Measurements from ENCODE around the gene GLDC.

The GLDC gene

GRCh38 chr9:6616951-6617602 lies 28.5 kb downstream of the GLDC start:
- DNase-seq, result no peak

GRCh38 chr9:6614489-6614888 lies 31.0 kb downstream of the GLDC start:
- no peak for DNase-seq

- no peak for DNase-seq
Observed at GRCh38 chr9:6611865-6612264, 33.7 kb downstream of the GLDC start.

DNA sequence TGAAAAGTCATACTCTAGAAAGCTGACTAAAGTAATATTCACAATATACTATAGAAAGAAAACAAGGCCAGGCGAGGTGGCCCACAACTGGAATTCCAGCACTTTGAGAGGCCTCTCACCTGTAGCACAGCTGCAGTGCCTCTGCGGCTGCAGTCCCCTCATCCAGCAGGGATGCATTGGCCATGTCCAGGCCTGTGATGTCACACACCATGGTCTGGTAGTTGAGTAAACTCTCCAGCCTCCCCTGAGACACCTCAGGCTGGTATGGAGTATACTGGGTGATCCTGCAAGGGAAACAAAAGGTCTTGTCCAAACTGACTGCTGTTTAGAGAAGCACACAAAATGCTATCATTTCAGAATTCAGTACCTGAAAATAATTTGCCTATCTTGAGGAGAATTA lies 35.5 kb downstream of the GLDC start:
- no peak for DNase-seq

DNA sequence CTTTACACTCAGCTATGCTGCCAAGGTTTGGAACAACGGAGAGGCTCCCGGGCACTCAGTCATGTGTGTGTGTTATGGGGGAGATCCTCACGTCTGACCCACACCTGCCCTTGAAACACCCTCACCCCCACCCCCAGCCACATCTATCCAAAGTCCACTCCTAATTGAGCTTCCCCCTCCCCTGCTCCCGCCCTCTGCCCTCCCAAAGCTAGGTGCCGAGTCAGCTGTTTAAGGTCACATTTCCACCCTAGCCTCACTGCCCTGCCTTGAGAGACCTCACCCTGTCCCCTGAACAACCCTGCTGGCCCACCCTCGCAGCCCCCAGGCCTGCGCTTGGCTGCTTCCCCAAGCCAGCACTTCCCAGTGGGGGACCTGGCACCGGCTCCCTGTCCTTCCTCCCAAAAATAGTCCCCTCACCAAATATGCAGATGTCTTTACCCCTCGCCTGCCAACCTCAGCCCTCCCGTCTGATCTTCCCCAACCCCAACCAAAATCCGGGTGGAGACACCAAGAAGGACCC lies 36.0 kb downstream of the GLDC start:
- no peak for DNase-seq

GRCh38 chr9:6605202-6605601 lies 40.3 kb downstream of the GLDC start:
- no peak for DNase-seq

- no peak for DNase-seq
Observed at GRCh38 chr9:6600426-6600825, 45.1 kb downstream of the GLDC start.

DNA sequence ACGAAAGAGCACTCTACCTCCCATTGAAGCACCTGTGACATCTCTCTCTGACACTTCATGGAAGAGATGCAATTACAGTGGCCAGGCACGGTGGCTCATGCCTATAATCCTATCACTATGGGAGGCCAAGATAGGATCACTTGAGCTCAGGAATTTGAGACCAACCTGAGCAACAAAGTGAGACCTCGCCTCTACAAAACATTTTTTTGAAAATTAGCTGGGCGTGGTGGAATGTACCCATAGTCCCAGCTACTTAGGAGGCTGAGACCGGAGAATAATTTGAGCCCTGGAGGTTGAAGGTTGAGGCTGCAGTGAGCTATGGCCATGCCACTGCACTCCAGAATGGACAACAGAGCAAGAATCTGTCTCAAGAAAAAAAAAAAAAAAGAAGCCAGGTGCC lies 45.5 kb downstream of the GLDC start:
- no peak for DNase-seq

- no peak for DNase-seq
Observed at GRCh38 chr9:6598249-6598725, 47.2 kb downstream of the GLDC start.

DNA sequence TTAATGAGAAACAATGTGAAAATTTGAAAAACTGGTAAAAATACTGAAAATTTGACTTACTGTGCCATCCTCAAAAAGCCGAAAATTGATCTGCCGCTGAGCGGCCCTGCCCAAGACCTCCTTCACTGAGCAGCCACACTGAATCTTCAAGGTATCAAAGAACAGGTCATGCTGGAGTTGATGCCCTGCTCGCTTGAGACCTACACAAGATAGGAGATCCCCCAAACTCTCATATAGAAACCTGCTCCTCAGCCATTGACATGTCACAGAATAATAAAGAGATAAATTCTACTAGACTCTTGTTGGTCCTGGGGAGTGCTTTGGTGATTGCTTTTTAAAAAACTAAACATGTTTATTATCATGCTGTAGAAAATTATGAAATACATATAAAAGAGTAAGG lies 52.7 kb downstream of the GLDC start:
- no peak for DNase-seq

DNA sequence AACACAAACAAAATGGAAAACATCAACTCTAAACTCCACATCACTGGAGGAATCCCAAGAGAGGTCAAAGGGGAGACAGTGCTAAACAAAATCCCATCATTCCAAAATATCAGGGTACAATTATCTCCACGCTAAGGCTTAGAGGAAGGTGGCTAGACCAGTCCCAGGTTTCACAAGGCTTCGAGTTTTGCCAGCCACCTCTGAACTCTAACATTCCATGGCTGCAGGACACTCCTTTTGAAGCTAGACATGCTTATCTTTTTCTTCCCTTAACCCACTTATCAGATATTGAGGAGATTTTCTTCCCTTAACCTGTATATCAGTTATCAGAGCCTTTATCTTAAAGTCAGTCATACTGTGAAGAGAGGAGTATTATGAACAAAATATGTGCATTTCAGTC lies 53.3 kb downstream of the GLDC start:
- no peak for DNase-seq

DNA sequence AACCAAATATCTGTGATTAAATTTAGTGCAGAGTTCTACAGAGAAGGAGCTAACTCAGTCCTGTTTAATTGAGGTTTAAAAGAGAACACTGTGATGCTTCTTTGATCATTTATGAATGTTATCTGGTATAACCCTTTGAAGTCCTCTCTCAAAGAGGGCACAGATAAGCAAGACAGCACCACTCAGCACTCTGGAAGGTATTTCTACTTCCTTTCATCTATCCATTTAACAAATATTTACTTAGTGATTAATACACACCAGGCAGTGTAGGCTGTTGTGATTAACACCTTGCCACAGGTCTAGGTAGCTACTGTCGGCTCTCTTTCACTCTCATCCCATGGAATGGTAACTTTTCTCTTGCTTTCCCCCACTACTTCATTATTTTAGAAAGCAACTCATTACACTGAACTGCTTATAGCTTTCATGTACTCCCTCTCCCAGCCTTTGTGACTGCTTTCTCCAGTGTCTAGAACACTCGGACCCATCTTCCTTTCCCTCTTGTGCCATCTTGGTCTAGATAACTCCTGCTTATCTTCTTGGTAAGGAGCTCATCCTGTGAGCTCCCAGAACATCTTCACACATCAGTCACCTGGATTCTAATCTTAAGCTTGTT lies 54.7 kb downstream of the GLDC start:
- DNase-seq, result no peak

DNA sequence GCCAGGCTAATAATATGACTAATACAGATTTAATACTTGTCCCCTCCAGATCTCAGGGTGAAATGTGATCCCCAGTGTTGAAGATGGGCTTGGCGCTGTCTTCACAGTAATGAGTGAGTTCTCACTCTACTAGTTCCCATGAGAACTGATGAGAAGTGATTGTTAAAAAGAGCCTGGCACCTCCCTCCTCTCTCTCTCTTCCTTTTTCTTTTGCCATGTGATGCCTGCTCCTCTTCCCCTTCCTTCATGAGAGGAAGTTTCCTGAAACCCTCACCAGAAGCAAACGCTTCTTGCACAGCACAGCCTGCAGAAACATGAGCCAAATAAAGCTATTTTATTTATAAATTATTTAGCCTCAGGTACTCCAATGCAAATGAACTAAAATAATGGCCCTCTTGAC lies 55.2 kb downstream of the GLDC start:
- no peak for DNase-seq

DNA sequence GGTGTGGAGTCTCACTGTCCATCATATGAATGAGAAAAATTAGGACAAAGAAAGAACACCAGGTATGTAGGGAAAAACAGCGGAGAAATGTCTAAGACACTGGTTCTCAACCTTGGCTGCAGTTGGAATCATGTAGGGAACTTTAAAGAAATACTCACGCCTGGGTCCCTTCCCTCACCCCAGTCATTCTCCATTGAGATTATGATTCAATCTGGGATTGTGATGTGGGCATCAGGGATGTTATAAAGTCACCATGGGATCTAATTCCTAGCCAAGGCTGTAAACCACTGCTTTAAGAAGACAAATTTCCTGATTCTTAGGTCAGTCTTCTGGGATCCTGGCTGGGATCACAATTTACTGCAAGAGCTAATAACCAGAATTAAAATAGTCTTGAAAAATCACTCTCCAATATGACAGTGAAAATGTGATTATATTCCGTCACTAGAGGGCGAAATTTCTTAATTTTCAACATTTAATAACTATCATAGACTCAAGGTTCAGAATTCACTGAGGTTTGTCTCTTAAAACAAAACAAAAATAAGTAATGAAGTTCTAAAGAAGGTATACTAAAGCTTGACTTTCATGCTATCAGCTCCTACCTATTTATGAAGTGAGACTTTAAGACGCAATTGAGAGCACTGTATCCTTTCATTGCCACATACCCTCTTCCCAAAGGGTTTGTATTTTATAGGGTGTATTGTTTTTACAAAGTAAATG lies 60.5 kb downstream of the GLDC start:
- no peak for DNase-seq

DNA sequence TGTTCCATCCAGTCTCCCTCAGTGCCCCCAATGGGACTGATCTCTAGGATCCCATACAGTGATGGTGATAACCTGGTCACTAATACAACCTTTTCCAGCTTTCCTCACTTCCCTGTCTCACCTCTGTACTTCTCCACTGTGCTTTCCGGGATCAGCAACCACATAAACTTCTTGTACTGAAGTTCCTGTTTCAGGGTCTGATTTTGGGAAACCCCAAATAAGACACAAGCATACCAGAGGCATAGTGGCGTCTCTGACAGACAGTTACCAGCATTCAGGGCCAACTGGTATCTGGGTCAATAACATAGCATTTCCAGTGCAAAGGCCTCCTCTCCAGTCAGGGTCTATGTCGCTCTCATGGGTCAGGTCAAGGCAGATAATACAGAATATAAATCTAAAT lies 64.3 kb downstream of the GLDC start:
- DNase-seq, result no peak

- no peak for DNase-seq
Observed at GRCh38 chr9:6579613-6580012, 65.9 kb downstream of the GLDC start.

DNA sequence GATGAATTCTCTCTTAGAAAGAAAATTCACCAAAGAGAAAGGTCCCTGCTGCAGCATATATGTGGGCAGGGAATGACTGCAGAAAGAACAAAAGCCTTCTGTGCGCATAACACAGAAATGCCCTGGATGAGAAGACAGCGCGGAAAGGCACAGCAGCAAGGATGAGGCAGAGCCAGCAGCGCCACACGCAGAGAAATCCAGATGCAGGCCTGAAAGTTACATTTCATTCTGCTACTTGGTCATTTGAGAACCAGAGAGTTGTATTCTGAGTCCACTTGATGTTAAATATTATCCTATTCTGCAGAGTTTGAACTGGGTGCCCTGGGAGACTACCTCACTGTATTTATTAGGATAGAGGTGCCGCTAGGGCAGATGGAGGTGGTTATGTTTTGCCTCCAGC lies 68.5 kb downstream of the GLDC start:
- DNase-seq, result no peak

GRCh38 chr9:6575324-6576034 lies 70.0 kb downstream of the GLDC start:
- no peak for DNase-seq

GRCh38 chr9:6567140-6567591 lies 78.4 kb downstream of the GLDC start:
- DNase-seq, result no peak

DNA sequence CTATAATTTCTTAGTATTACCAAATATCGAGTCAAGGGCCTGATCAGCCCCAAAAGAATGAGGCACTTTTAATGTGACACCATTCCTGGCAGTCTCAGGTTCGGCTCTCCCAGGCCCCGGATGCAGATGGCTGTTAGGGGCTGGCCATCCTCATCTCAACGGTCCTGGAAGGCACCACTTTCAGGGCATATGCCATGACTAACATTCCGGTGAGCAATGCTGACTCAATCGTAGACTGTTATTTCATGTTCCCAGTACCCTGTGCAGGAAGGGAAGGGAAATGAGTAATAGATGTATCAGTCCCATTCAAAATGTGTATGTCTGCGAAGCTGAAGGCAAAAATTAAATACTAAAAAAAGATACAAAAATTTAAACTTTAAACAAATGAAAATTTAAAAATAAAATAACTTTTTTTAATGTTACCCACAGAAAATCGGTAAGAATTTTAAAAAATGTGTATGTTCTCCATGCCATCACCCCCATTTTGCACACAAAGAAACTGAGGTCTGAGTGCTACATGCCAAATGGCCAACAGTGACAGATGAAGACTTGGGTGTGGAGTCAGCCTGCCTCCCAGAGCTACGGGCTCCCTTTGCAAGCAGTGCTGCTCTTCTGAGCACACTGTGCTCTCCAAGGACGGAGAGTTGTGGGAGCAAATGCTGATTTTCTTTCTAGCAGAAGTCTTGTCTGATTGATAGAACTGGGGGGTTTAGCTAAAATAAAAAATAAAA lies 79.0 kb downstream of the GLDC start:
- DNase-seq, result no peak

- DNase-seq, result no peak
Observed at GRCh38 chr9:6565312-6565711, 80.2 kb downstream of the GLDC start.

- no peak for DNase-seq
Observed at GRCh38 chr9:6564868-6565267, 80.7 kb downstream of the GLDC start.

DNA sequence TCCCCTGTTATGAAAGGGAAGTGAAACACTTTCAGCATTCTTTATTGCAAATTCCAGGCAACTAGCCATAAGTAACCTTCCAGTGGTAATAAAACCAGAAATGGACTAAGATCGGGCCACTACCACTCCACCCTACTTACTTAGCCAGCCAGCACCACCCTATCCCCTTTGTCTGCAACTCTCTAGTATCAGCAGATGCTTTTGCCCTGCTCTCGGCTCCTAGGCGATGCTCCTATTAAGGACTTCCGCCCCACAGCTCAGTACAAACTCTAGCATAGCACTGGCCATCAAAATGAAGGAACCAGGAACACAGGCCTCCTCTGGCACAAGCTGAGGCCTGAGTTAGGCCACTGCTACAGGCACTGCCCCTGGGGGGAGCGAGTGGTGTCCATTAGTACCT lies 81.2 kb downstream of the GLDC start:
- DNase-seq, result no peak

Data from NCI-H2107 (cell line).